Measurements from ENCODE around the gene ABAT. TPM values are rescaled to one million over a fixed set of nuclear protein-coding genes. Genes with fewer than 3 reads are reported as not detected.
A peak's percentile ranks its signal among the peaks of the same experiment; 100 is the strongest.

Gene ABAT
- total RNA-seq, 2 experiments from 2014 or later = 4.1 to 4.4 TPM

DNA sequence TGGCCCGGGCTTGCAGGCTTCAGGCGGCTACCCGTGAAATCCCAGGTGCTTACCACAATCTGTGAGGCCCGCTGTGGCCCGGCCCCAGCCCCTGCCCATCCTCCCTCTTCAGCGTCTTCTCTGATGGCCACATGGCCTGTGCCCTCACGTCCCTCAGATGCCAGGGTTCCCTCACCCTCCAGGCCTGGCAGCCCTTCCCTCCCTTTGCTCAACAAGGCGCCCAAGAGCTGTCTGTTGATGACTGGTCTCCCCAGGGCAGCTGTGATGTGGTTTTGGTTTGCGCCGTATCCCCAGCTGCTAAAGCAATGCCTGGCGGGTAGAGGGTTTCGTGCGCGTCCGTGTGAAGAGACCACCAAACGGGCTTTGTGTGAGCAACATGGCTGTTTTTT lies 158.3 kb downstream of the ABAT start:
- Mint-ChIP-seq H3K9me3 (no peaks in the 10 kb centered on the region), H3K4me3 (no peak overlapping the region), H3K27ac (peak overlapping the region; percentile 43), H3K27me3 (no peaks in the 10 kb centered on the region), H3K4me1 (ENCODE audit: low read depth) (peaks cover 15% of the 10 kb centered on the region), H3K36me3 (ENCODE audit: low read depth) (peaks cover 27% of the 10 kb centered on the region)
- ChIA-PET POLR2A (no interaction called here), CTCF (no interaction called here)
- no peak overlapping the region for H3K27ac ChIP-seq (ENCODE audit: low read depth in 1 of 2, low read length in 2 of 2)
- H3K36me3 ChIP-seq (ENCODE audit: insufficient read depth, low read length) = peaks cover 32% of the 10 kb centered on the region
- peaks cover 8% of the 10 kb centered on the region for H3K4me1 ChIP-seq (ENCODE audit: insufficient read depth, low read length)
- ATAC-seq (ENCODE audit: poor library complexity) (no peak), DNase-seq (no peak)
- TF ChIP-seq, protein P1, sequence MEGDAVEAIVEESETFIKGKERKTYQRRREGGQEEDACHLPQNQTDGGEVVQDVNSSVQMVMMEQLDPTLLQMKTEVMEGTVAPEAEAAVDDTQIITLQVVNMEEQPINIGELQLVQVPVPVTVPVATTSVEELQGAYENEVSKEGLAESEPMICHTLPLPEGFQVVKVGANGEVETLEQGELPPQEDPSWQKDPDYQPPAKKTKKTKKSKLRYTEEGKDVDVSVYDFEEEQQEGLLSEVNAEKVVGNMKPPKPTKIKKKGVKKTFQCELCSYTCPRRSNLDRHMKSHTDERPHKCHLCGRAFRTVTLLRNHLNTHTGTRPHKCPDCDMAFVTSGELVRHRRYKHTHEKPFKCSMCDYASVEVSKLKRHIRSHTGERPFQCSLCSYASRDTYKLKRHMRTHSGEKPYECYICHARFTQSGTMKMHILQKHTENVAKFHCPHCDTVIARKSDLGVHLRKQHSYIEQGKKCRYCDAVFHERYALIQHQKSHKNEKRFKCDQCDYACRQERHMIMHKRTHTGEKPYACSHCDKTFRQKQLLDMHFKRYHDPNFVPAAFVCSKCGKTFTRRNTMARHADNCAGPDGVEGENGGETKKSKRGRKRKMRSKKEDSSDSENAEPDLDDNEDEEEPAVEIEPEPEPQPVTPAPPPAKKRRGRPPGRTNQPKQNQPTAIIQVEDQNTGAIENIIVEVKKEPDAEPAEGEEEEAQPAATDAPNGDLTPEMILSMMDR (IDR thresholded peaks at IDR 0.05) = no peak
- no peak overlapping the region for H3K4me3 ChIP-seq (ENCODE audit: low read length)
- intact Hi-C loops (cut with DNase I, micrococcal nuclease) = no loop called here
- H3K9me3 ChIP-seq (ENCODE audit: control insufficient read depth in 1 of 2, insufficient read depth in 1 of 2, low read length in 2 of 2) = no peaks in the 10 kb centered on the region
- H3K27me3 ChIP-seq (ENCODE audit: control insufficient read depth in 1 of 2, insufficient read depth in 2 of 2, low read length in 2 of 2) = no peaks in the 10 kb centered on the region

Other genes with a start within 250 kb of the ABAT start
- gene TMEM114, start 84.1 kb upstream of the ABAT start, total RNA-seq = not detected
- gene METTL22, start 52.9 kb upstream of the ABAT start, total RNA-seq = 10 to 100 TPM; 23.2 to 26.5 TPM
- gene TMEM186, start 123.0 kb downstream of the ABAT start, total RNA-seq = 1 to 10 TPM; 1.9 to 3.1 TPM
- gene PMM2, start 123.2 kb downstream of the ABAT start, total RNA-seq = 10 to 100 TPM; 24.2 to 27.0 TPM
- 10 to 100 TPM; 25.5 to 27.8 TPM for gene CARHSP1, start 194.4 kb downstream of the ABAT start, total RNA-seq
- gene LITAFD, start 207.7 kb downstream of the ABAT start, total RNA-seq = under 1 TPM in 1 of 2 experiments, not detected in 1; 0.60 TPM